ENCODE data around the gene SEMA6C. TPM values are rescaled to one million over a fixed set of nuclear protein-coding genes. Genes with fewer than 3 reads are reported as not detected.

Gene SEMA6C
- polyA plus RNA-seq, 3 donors = 0.39 to 1.4 (median 0.97) TPM

DNA sequence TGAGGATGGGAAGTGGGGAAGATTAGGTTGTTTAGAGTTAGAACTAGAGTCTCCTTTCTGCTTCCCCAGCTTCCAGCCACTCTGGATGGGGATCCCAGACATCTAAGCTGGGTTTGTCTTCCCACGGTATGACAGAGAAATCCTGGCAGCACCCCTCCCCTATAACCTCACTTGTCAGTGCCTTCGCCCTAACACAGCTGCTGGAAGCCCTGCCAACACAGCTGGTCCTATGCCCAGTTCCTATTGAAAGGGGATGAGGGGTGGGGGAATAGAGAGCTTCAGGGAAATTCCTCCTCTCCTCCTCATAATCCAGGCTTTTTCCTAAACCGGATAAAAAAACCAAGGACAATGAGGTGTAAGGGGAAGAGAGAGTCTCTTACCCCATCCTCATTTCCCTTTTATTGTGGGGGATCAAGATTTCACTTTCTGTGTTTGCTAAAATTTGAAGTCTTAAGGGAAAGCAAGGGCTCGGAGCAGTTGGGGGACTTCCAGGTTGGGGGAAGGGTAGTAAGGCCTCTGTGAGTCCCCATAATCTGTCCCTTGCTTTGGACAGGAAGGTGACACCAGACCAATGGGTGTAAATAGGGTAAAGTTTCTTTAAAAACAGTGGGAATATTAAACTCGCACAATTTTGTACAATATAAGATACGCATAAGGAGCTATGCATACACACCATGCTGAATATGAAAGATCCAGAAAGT lies 28.8 kb upstream of the SEMA6C start:
- Mint-ChIP-seq H3K9me3 (no peaks in the 10 kb centered on the region), H3K4me1 (peaks cover 7% of the 10 kb centered on the region), H3K27me3 (ENCODE audit: low read depth in 3 of 3) (no peaks in the 10 kb centered on the region), H3K36me3 (peaks cover 70 to 88% of the 10 kb centered on the region in 2 donors), H3K27ac (peak overlapping the region in 4 of 7 donors; percentile 44 to 73 (median 61)), H3K4me3 (no peak overlapping the region)
- Histone ChIP-seq H2AFZ (ENCODE audit: insufficient read depth, low read depth, low read length, poor library complexity, severe bottlenecking) (no peak overlapping the region), H3K9me3 (replicated peaks in 1 of 2; ENCODE audit: control insufficient read depth in 1 of 2, insufficient read depth in 1 of 2, low read length in 2 of 2) (no peaks in the 10 kb centered on the region), H3K79me2 (ENCODE audit: insufficient read depth, low read length) (no peaks in the 10 kb centered on the region), H4K20me1 (ENCODE audit: insufficient read depth, low read length) (no peaks in the 10 kb centered on the region), H3K27ac (ENCODE audit: low read depth in 1 of 2, low read length in 2 of 2) (peak overlapping the region in 1 of 2 donors; percentile 44), H3K9ac (ENCODE audit: insufficient read depth, low read length, poor library complexity, severe bottlenecking) (no peak overlapping the region), H3K36me3 (replicated peaks in 1 of 2; ENCODE audit: control insufficient read depth in 1 of 2, insufficient read depth in 2 of 2, low read length in 2 of 2) (peaks cover 78 to 91% of the 10 kb centered on the region in 2 donors), H3K4me3 (replicated peaks in 1 of 3; ENCODE audit: low read depth in 2 of 3, low read length in 3 of 3) (no peak overlapping the region), H3K4me1 (ENCODE audit: control insufficient read depth in 1 of 2, insufficient read depth in 2 of 2, low read length in 2 of 2) (peaks cover 3 to 8% of the 10 kb centered on the region in 2 donors), H3K4me2 (replicated peaks; ENCODE audit: extremely low read depth, low read length, poor library complexity, severe bottlenecking) (no peak overlapping the region), H3K27me3 (ENCODE audit: control insufficient read depth in 2 of 2, insufficient read depth in 2 of 2, low read length in 2 of 2) (no peaks in the 10 kb centered on the region)
- TF ChIP-seq CTCF (IDR thresholded peaks at IDR 0.05) = no peak
- no peak for DNase-seq
- intact Hi-C loops (cut with micrococcal nuclease) = no loop called here
- WGBS (ENCODE audit: insufficient coverage) = no CpG with 5 or more reads among the region's 6 CpGs

DNA sequence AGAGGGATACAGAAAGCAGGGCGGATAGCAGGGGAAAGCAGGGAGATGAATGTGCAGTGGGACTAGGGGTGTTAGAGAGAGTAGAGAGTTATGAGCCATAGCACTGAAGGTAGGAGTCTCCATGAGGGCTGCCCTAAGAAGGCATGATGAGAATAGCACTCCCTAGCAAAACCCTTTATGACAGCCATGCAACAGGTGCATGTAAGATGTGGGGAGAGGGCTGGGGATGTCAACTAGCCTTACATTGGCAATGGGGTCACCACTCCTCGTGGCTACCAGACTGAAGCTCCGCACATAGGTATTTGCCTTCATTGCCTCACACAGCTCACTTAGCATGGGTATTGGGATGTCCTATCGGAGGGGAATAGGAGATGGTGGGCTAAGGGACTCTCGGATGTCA lies 24.8 kb upstream of the SEMA6C start:
- Mint-ChIP-seq H3K4me1 (peaks cover 21% of the 10 kb centered on the region), H3K4me3 (no peak overlapping the region), H3K36me3 (peaks cover 64 to 78% of the 10 kb centered on the region in 2 donors), H3K27me3 (ENCODE audit: low read depth in 3 of 3) (peaks cover 0 to 1% (median 0%) of the 10 kb centered on the region in 3 donors), H3K27ac (peak overlapping the region in 2 of 7 donors; percentile 1 to 6), H3K9me3 (no peaks in the 10 kb centered on the region)
- DNase-seq = no peak
- Histone ChIP-seq H2AFZ (ENCODE audit: insufficient read depth, low read depth, low read length, poor library complexity, severe bottlenecking) (no peak overlapping the region), H4K20me1 (ENCODE audit: insufficient read depth, low read length) (no peaks in the 10 kb centered on the region), H3K36me3 (replicated peaks in 1 of 2; ENCODE audit: control insufficient read depth in 1 of 2, insufficient read depth in 2 of 2, low read length in 2 of 2) (peaks cover 68 to 85% of the 10 kb centered on the region in 2 donors), H3K4me3 (replicated peaks in 1 of 3; ENCODE audit: low read depth in 2 of 3, low read length in 3 of 3) (no peak overlapping the region), H3K9ac (ENCODE audit: insufficient read depth, low read length, poor library complexity, severe bottlenecking) (no peak overlapping the region), H3K27ac (ENCODE audit: low read depth in 1 of 2, low read length in 2 of 2) (no peak overlapping the region), H3K4me1 (ENCODE audit: control insufficient read depth in 1 of 2, insufficient read depth in 2 of 2, low read length in 2 of 2) (peaks cover 14 to 20% of the 10 kb centered on the region in 2 donors), H3K27me3 (ENCODE audit: control insufficient read depth in 2 of 2, insufficient read depth in 2 of 2, low read length in 2 of 2) (no peaks in the 10 kb centered on the region), H3K9me3 (replicated peaks in 1 of 2; ENCODE audit: control insufficient read depth in 1 of 2, insufficient read depth in 1 of 2, low read length in 2 of 2) (no peaks in the 10 kb centered on the region), H3K79me2 (ENCODE audit: insufficient read depth, low read length) (peaks cover 13% of the 10 kb centered on the region), H3K4me2 (replicated peaks; ENCODE audit: extremely low read depth, low read length, poor library complexity, severe bottlenecking) (no peak overlapping the region)
- WGBS (ENCODE audit: insufficient coverage) = 92% methylated on average over 1 of the region's 5 CpGs
- TF ChIP-seq CTCF (IDR thresholded peaks at IDR 0.05) = no peak
- intact Hi-C loops (cut with micrococcal nuclease) = no loop called here

Data from CD14-positive monocyte (primary cell).